ENCODE results near the gene IL17B. TPM values are rescaled to one million over a fixed set of nuclear protein-coding genes. Genes with fewer than 3 reads are reported as not detected.

IL17B gene
- total and polyA plus RNA-seq, 2 donors (not counting 3 experiments of a cell fraction or from before 2014, with no cell fraction given) = not detected

GRCh38 chr5:149426931-149427330, 47.8 kb upstream of the IL17B start:
- H3K9ac ChIP-seq (replicated peaks; ENCODE audit: extremely low read depth, insufficient read depth, low read length) = no peak overlapping the region
- POLR2A ChIA-PET = no interaction called here
- H4K20me1 ChIP-seq (replicated peaks; ENCODE audit: control insufficient read depth, extremely low read depth, insufficient read depth, low read length) = no peaks in the 10 kb centered on the region
- no peak overlapping the region for H2AFZ ChIP-seq (ENCODE audit: low read depth, low read length)
- peaks cover 21% of the 10 kb centered on the region for H3K4me1 ChIP-seq (ENCODE audit: control insufficient read depth, extremely low read depth, insufficient read depth, low read length)
- no peak overlapping the region for H3K4me2 ChIP-seq (ENCODE audit: insufficient read depth, low read length)
- intact Hi-C loops (cut with micrococcal nuclease) (no loop called here), dilution Hi-C loops (cut with MboI; ENCODE audit: extremely low pct_ligation_motif_present, low sequenced_read_pairs) (no loop called here)
- no TSS peak for BruUV-seq (replicated peaks)
- FAIRE-seq = no peak
- no peak for TF ChIP-seq POLR2AphosphoS5 (IDR thresholded peaks at IDR 0.05; ENCODE audit: insufficient read depth, low read depth, low read length)
- TF ChIP-seq CTCF (IDR thresholded peaks at IDR 0.05; ENCODE audit: extremely low read depth in 1 of 2, insufficient read depth in 1 of 2, low read depth in 1 of 2, low read length in 2 of 2) = no peak
- no peak for TF ChIP-seq FOS (IDR thresholded peaks at IDR 0.05; ENCODE audit: borderline replicate concordance, insufficient read depth, low read length)
- TF ChIP-seq MAX (IDR thresholded peaks at IDR 0.05; ENCODE audit: insufficient read depth, insufficient read length) = no peak
- no peak for TF ChIP-seq MYC (IDR thresholded peaks at IDR 0.05; ENCODE audit: low read depth, low read length)
- no peak for TF ChIP-seq EZH2 (IDR thresholded peaks at IDR 0.05; ENCODE audit: borderline replicate concordance, low read depth, low read length, severe bottlenecking)
- no peak for TF ChIP-seq POLR2A (IDR thresholded peaks at IDR 0.05; ENCODE audit: low read depth, low read length)
- TF ChIP-seq GATA2 (IDR thresholded peaks at IDR 0.05; ENCODE audit: insufficient read depth, insufficient read length, low read depth, low read length) = no peak
- no peak for TF ChIP-seq JUN (IDR thresholded peaks at IDR 0.05; ENCODE audit: borderline replicate concordance, insufficient read depth, insufficient read length, low read depth)
- DNase-seq (ENCODE audit: low read depth, low spot score) = no peak
- H3K9me1 ChIP-seq (replicated peaks; ENCODE audit: control insufficient read depth, extremely low read depth, insufficient read depth, low read length) = no peaks in the 10 kb centered on the region
- H3K36me3 ChIP-seq (ENCODE audit: control insufficient read depth in 2 of 2, extremely low read depth in 1 of 2, insufficient read depth in 2 of 2, low read length in 2 of 2) = no peaks in the 10 kb centered on the region
- no peaks in the 10 kb centered on the region for H3K9me3 ChIP-seq (replicated peaks; ENCODE audit: control insufficient read depth, insufficient read depth, low read length)
- CTCF ChIA-PET = no interaction called here
- H3K79me2 ChIP-seq (ENCODE audit: control insufficient read depth, insufficient read depth, low read length) = no peaks in the 10 kb centered on the region
- H3K4me3 ChIP-seq (replicated peaks in 1 of 3; ENCODE audit: insufficient read depth in 1 of 3, low read depth in 1 of 3, low read length in 3 of 3) = no peak overlapping the region
- H3K27me3 ChIP-seq (ENCODE audit: control insufficient read depth in 2 of 2, insufficient read depth in 2 of 2, low read length in 2 of 2) = no peaks in the 10 kb centered on the region
- no peak overlapping the region for H3K27ac ChIP-seq (ENCODE audit: insufficient read depth, low read depth, low read length)

Data from endothelial cell of umbilical vein (primary cell).